CD4-positive, alpha-beta T cell treated with Interleukin-10 for 1 hour (primary cell): ENCODE measurements around the gene ATP2B3.

Experiments
- DNase-seq: peaks from one replicate; pipeline ENCODE4 v3.0.0-alpha.2; 2020

Gene ATP2B3

GRCh38 chrX:153511784-153512500 lies 5.5 kb upstream of the ATP2B3 start:
- DNase-seq = no peak

- DNase-seq = no peak
Measured at GRCh38 chrX:153512501-153512893, 4.9 kb upstream of the ATP2B3 start.

- no peak for DNase-seq
Measured at GRCh38 chrX:153513265-153513664, 4.2 kb upstream of the ATP2B3 start.

- no peak for DNase-seq
Measured at GRCh38 chrX:153514259-153514658, 3.2 kb upstream of the ATP2B3 start.

- no peak for DNase-seq
Measured at GRCh38 chrX:153515435-153515834, 2.0 kb upstream of the ATP2B3 start.

- DNase-seq = no peak
Measured at GRCh38 chrX:153516073-153516472, 1.4 kb upstream of the ATP2B3 start.

- DNase-seq = no peak
Measured at GRCh38 chrX:153517946-153518834, 748 bp downstream of the ATP2B3 start.

GRCh38 chrX:153519569-153520286 lies 2.3 kb downstream of the ATP2B3 start:
- no peak for DNase-seq

GRCh38 chrX:153520287-153520917 lies 3.0 kb downstream of the ATP2B3 start:
- DNase-seq = no peak

- no peak for DNase-seq
Measured at GRCh38 chrX:153521034-153521433, 3.6 kb downstream of the ATP2B3 start.

- DNase-seq = no peak
Measured at GRCh38 chrX:153522259-153522658, 4.8 kb downstream of the ATP2B3 start.

- DNase-seq = no peak
Measured at GRCh38 chrX:153523269-153523668, 5.8 kb downstream of the ATP2B3 start.

- DNase-seq = no peak
Measured at GRCh38 chrX:153524234-153524633, 6.8 kb downstream of the ATP2B3 start.

GRCh38 chrX:153525451-153525850 lies 8.0 kb downstream of the ATP2B3 start:
- no peak for DNase-seq

GRCh38 chrX:153526042-153526441 lies 8.6 kb downstream of the ATP2B3 start:
- DNase-seq = no peak

- no peak for DNase-seq
Measured at GRCh38 chrX:153526801-153527200, 9.4 kb downstream of the ATP2B3 start.

GRCh38 chrX:153527208-153527607 lies 9.8 kb downstream of the ATP2B3 start:
- DNase-seq = no peak

GRCh38 chrX:153530411-153531129 lies 13.1 kb downstream of the ATP2B3 start:
- no peak for DNase-seq

GRCh38 chrX:153533091-153533490 lies 15.6 kb downstream of the ATP2B3 start:
- no peak for DNase-seq

- DNase-seq = no peak
Measured at GRCh38 chrX:153537080-153537479, 19.6 kb downstream of the ATP2B3 start.

- DNase-seq = no peak
Measured at GRCh38 chrX:153537526-153538295, 20.3 kb downstream of the ATP2B3 start.

GRCh38 chrX:153538424-153538823 lies 21.0 kb downstream of the ATP2B3 start:
- no peak for DNase-seq
